ENCODE results near the gene TET3. TPM values are rescaled to one million over a fixed set of nuclear protein-coding genes. Genes with fewer than 3 reads are reported as not detected.

Gene TET3
- polyA plus RNA-seq, 1 donor (not counting 4 experiments of a cell fraction or from before 2014, with no cell fraction given): 2.9 TPM

- no peaks in the 10 kb centered on the region for H3K9me3 ChIP-seq (ENCODE audit: control insufficient read depth, low read depth, low read length)
- FAIRE-seq: no peak
- no peak overlapping the region for H3K4me2 ChIP-seq (ENCODE audit: control insufficient read depth, extremely low read depth, insufficient read depth, low read depth, low read length)
- no peak overlapping the region for H3K9ac ChIP-seq (ENCODE audit: control insufficient read depth, extremely low read depth, insufficient read depth, low read length)
- dilution Hi-C loops (cut with MboI; ENCODE audit: extremely low pct_ligation_motif_present, low sequenced_read_pairs): no loop called here
- no peak overlapping the region for H3K27ac ChIP-seq (ENCODE audit: control insufficient read depth, insufficient read depth, low read length)
- H3K4me1 ChIP-seq (ENCODE audit: control insufficient read depth, extremely low read depth, insufficient read depth, low read length): peaks cover 31% of the 10 kb centered on the region
- H3K79me2 ChIP-seq (ENCODE audit: control insufficient read depth, insufficient read depth, low read length): peaks cover 2% of the 10 kb centered on the region
- no peaks in the 10 kb centered on the region for H3K27me3 ChIP-seq (ENCODE audit: control insufficient read depth, extremely low read depth, insufficient read depth, low read length)
- no peak for DNase-seq (ENCODE audit: low read depth, low spot score)
- H3K4me3 ChIP-seq (ENCODE audit: control insufficient read depth in 2 of 3, extremely low read depth in 1 of 3, insufficient read depth in 2 of 3, low read depth in 1 of 3, low read length in 3 of 3): no peak overlapping the region
- TF ChIP-seq EZH2 (IDR thresholded peaks at IDR 0.05; ENCODE audit: low read length) (no peak), CTCF (optimal IDR thresholded peaks at IDR 0.05 in 1 of 3, IDR thresholded peaks at IDR 0.05 in 1 of 3, conservative IDR thresholded peaks at IDR 0.05 in 1 of 3; ENCODE audit: extremely low read depth in 1 of 3, insufficient read depth in 2 of 3, low read length in 3 of 3) (no peak)
- H3K9me1 ChIP-seq (ENCODE audit: control insufficient read depth, extremely low read depth, insufficient read depth, low read length): peaks cover 4% of the 10 kb centered on the region
- no peaks in the 10 kb centered on the region for H3K36me3 ChIP-seq (ENCODE audit: control insufficient read depth in 2 of 2, extremely low read depth in 1 of 2, insufficient read depth in 2 of 2, low read length in 2 of 2)
- no peak overlapping the region for H2AFZ ChIP-seq (ENCODE audit: control insufficient read depth, low read length)
- H4K20me1 ChIP-seq (ENCODE audit: control insufficient read depth, extremely low read depth, insufficient read depth, low read length): no peaks in the 10 kb centered on the region
Measured at GRCh38 chr2:73977466-73977865, 7.2 kb upstream of the TET3 start.

GRCh38 chr2:73979021-73979420 is 5.7 kb upstream of the TET3 start:
- Histone ChIP-seq H3K9me3 (ENCODE audit: control insufficient read depth, low read depth, low read length) (no peaks in the 10 kb centered on the region), H3K79me2 (ENCODE audit: control insufficient read depth, insufficient read depth, low read length) (peaks cover 2% of the 10 kb centered on the region), H3K9ac (ENCODE audit: control insufficient read depth, extremely low read depth, insufficient read depth, low read length) (no peak overlapping the region), H2AFZ (ENCODE audit: control insufficient read depth, low read length) (no peak overlapping the region), H3K4me1 (ENCODE audit: control insufficient read depth, extremely low read depth, insufficient read depth, low read length) (peaks cover 42% of the 10 kb centered on the region), H3K4me2 (ENCODE audit: control insufficient read depth, extremely low read depth, insufficient read depth, low read depth, low read length) (peak overlapping the region; percentile 77), H3K36me3 (ENCODE audit: control insufficient read depth in 2 of 2, extremely low read depth in 1 of 2, insufficient read depth in 2 of 2, low read length in 2 of 2) (no peaks in the 10 kb centered on the region), H3K4me3 (ENCODE audit: control insufficient read depth in 2 of 3, extremely low read depth in 1 of 3, insufficient read depth in 2 of 3, low read depth in 1 of 3, low read length in 3 of 3) (no peak overlapping the region), H3K27ac (ENCODE audit: control insufficient read depth, insufficient read depth, low read length) (peak overlapping the region; percentile 7), H3K9me1 (ENCODE audit: control insufficient read depth, extremely low read depth, insufficient read depth, low read length) (peaks cover 9% of the 10 kb centered on the region), H3K27me3 (ENCODE audit: control insufficient read depth, extremely low read depth, insufficient read depth, low read length) (no peaks in the 10 kb centered on the region), H4K20me1 (ENCODE audit: control insufficient read depth, extremely low read depth, insufficient read depth, low read length) (no peaks in the 10 kb centered on the region)
- no peak for TF ChIP-seq CTCF (optimal IDR thresholded peaks at IDR 0.05 in 1 of 3, IDR thresholded peaks at IDR 0.05 in 1 of 3, conservative IDR thresholded peaks at IDR 0.05 in 1 of 3; ENCODE audit: extremely low read depth in 1 of 3, insufficient read depth in 2 of 3, low read length in 3 of 3)
- TF ChIP-seq EZH2 (IDR thresholded peaks at IDR 0.05; ENCODE audit: low read length): no peak
- no peak for DNase-seq (ENCODE audit: low read depth, low spot score)
- FAIRE-seq: no peak
- dilution Hi-C loops (cut with MboI; ENCODE audit: extremely low pct_ligation_motif_present, low sequenced_read_pairs): no loop called here

Data from keratinocyte (primary cell).